NCI-H226 (cell line): Measurements from ENCODE around the gene CTNNA1.
"Not testable (repeated sequence)": the region's sequence is repeated elsewhere in the genome, so short reads cannot be mapped to it uniquely, and the experiment has no call there.

Experiments
- DNase-seq: peaks from one replicate; pipeline ENCODE4 v3.0.0-alpha.2; 2015

Gene CTNNA1

GRCh38 chr5:138820695-138821094, 67.5 kb downstream of the CTNNA1 start:
- no peak for DNase-seq

GRCh38 chr5:138824516-138824915, 71.3 kb downstream of the CTNNA1 start:
- peak; percentile 29 for DNase-seq

DNA sequence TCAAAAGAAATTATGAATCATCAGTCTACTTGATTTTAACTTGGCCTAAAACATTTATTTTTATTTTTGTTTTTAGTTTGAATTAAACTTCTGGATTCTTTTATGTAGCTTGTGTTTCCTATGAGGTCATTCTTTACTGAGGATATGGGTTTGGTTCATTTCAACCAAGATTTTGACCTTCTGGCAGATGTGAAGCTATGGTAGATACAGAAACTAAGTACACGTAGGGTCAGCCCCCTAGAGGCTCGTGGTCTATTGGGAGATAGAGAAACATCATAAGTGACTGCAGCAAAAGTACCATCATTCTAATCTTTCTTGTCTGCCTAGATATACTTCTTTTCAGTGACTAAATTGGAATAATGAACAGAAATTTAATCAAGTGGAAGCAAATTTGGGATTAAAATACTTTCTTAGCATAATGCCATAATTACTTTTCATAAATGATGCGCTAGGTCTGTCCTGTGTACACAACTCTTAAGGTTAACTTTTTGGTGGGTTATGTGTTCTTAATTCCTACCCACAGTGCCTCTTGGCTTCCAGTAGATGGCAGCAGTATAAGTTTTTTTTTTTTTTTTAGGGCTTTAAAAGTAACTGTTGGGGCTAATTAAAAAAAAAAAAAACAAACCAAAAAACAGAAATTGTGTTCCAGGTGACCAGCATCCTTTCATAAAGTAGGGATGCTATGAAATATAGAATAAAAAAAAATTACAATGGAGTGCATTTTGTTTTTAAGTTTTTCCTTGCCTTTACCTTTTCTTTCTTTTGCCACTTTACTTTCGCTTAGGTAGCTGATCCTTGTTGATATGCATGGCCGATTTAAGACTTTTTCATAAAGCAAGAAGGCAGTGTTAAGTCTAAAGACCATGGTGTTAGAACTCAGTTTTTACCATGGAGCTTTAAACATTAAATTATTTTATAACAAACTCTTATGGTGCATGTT, 72.0 kb downstream of the CTNNA1 start:
- peak; percentile 41 for DNase-seq

- DNase-seq, result no peak
Measured at GRCh38 chr5:138828556-138828955, 75.3 kb downstream of the CTNNA1 start.

- DNase-seq, result no peak
Measured at GRCh38 chr5:138829341-138829740, 76.1 kb downstream of the CTNNA1 start.

DNA sequence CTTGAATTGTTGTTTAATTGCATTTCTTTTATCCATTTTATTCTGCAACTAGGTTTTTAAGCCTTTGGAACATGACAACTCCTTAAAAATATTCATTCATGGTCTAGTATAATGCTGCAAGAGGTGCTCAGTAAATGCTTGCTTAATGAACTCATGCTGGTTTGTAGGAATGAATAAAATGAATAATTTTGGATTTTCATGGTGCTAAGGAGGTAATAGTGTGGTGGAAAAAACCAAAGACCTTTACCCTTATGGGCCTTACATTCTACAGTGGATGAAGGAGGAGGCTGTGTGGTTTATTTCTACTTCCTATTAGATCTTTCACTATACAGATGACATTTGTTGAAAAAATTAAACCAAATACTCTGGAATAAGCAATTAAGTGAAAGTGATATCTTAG, 78.5 kb downstream of the CTNNA1 start:
- no peak for DNase-seq

- DNase-seq, result no peak
Measured at GRCh38 chr5:138832218-138832617, 79.0 kb downstream of the CTNNA1 start.

DNA sequence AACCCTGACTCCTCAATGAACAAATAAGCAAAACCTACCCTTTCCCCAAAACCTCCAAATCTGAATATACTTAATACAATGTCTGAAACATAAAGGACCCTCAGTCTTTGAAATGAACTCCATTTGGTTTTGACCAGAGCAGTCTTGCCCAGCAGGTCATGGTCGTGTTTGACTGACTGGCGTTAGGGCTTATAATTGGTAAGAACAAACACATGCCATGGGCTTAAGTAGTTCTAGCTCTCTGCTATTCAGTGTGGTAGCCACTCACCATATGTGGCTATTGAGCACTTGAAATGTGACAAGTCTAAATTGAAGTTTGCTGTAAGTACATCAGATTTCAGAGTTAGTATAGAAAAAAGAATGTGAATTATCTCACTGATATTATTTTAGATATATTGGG, 79.9 kb downstream of the CTNNA1 start:
- DNase-seq, result no peak

DNA sequence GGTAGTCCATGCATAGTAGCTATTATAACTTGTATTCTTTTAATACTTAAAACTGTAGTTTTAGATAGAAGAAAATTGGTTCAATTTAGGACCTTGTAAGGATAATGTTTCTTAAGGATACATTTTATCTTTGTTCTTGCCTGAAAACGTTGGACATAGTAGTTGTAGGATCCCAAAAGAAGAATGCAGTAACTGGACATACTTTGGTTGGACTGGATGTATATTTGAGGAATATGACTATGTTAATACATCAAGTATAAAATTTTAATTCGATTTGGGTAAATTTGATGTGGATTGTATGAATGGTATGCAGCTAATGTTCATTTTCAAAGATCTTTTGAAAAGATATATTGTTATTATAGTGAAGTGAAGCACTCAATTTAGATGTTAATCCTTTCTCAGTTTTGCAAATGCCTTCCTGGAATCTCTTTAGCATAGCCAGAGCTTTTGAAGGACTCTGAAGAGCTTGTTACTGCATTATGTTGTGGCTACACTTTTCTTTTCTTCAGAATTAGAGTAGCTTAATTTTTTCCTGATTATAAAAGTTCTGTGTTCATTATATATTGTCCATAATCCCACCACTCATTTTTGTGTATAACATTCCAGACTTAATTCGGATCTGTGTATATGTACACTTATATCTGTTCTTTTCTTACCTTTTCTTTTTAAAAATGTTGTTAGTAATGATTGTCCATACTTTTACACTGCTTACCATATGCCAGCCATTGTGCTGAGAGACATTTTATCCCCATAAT, 80.7 kb downstream of the CTNNA1 start:
- DNase-seq, result no peak

DNA sequence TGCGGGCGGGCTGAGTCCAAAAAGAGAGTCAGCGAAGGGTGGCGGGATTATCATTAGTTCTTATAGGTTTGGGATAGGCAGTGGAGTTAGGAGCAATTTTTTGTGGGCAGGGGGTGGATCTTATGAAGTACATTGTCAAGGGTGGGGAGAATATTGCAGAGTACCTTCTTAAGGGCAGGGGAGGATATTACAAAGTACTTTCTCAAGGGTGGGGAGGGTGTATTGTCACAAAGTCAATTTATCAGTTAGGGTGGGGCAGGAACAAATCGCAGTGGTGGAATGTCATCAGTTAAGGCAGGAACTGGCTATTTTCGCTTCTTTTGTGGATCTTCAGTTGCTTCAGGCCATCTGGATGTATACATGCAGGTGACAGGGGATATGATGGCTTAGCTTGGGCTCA, 81.6 kb downstream of the CTNNA1 start:
- not testable (repeated sequence) for DNase-seq

GRCh38 chr5:138837160-138837559, 83.9 kb downstream of the CTNNA1 start:
- no peak for DNase-seq

DNA sequence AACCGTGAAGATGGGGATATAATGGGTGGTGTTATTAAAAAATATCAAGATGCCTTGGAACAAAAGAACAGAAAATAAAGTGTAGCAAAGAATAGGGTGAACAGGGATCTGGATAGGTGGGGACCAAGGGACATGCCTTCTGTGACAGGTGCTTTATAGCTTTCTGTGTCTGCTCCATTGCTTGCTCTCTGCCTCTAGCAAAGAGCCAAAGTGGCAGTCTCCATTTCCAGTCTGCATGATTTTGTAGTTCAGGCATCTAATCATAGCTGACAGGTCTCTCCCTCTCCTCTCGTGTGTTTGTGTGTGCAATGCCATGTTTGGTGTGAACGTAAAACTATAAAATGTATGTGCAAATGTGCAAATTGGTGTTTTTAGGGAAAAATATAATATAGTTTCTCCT, 86.9 kb downstream of the CTNNA1 start:
- no peak for DNase-seq

DNA sequence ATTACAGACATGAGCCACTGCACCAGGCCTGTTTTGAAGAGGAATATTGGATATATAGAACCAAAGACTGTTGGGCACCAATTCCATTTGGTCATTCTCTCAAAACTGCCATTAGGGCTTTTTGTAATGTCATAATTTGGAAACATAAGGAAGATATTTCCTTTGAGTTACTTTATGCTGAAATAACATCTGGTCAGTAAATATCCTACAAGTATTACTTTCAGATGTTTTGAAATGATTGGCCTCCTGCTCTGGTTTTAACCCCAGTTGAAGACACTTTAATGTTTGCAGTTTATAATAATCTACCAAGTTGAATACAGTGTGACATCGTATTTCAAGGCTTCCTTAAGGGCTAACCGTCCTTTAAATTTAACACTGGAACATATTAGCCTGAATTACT, 88.3 kb downstream of the CTNNA1 start:
- DNase-seq, result no peak

GRCh38 chr5:138843316-138844124, 90.3 kb downstream of the CTNNA1 start:
- no peak for DNase-seq

- no peak for DNase-seq
Measured at GRCh38 chr5:138844125-138844461, 90.9 kb downstream of the CTNNA1 start.

- DNase-seq, result peak; percentile 56
Measured at GRCh38 chr5:138844812-138845513, 91.7 kb downstream of the CTNNA1 start.

GRCh38 chr5:138849439-138849838, 96.2 kb downstream of the CTNNA1 start:
- peak; percentile 22 for DNase-seq

DNA sequence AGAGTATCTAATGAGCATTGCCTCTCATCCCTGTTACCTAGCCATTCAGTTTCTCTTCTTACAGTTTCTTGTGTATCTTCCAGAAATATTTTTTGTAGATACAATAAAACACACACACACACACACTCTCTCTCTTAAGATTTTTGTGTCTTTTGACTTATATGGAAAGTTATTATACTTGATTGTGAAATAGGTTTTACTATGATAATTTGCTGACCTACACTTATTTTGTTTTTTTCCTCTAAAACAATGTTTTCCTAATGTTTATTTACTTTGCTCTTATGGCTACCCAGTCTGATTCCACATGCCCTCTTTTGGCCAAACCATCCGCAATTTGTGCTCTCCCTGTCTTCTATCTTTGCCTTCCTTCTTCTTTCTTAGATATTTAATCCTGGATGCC, 96.7 kb downstream of the CTNNA1 start:
- DNase-seq, result no peak

DNA sequence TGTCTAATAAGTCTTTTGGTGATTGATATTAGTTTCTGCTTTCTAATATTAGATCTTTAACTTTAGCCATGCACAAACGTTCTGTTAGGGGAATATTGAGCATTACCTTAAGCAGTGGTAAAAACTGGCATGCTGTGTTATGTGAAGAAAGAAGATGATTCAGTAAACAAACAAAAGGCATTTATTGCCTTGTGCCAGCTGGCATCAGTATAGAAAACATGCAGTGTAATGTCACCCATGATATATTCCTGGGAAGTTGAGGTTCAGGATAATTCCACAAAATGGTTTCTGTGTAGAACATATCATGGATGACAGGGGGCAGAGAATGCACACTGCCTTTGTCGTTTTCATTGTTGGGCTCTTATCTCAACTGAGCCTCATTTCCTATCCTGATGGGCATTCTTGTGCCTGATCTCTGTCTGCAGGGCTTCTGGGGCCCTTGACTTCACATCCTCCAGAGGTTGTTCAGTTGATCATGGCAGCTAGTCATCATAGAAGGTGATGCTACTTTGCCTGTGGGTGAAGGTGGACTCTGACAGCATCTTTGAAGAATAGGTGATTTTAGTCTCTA, 97.7 kb downstream of the CTNNA1 start:
- DNase-seq, result no peak

DNA sequence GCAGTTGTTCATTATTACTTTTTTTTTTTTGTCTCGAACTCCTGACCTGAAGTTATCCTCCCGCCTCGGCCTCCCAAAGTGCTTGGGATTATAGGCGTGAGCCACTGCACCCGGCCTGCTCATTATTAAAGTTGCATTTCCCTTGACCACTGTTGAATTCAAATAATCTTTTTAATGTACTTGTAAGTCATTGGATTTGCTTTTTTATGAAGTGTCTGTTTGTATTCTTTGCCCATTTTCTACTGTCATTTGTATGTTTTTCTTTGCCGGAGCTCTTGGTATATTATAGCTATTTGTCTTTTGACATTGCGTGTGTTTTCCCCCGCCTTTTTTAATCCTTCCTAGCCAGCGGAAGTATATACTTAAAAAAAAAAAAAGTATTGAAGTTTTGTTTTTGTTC, 99.9 kb downstream of the CTNNA1 start:
- DNase-seq, result no peak

DNA sequence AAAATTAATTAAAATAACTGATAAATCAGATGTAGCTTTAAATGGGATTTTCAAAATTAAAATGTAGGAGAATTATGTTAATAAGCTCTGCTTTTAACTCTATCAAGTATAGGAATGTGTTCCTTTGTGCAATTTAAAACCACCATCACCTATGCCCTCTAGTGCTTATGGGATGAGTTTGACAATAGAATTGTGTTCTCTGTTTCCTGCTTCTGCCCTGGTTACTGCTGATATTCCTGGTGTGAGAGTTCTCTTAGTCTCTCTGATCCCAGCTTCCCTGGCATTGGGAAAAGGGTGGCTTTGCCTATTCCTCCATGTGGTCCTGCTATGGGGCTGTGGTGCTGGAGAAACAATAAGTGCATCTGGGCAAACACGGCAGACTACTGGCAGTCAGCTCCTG, 113.8 kb downstream of the CTNNA1 start:
- no peak for DNase-seq

- no peak for DNase-seq
Measured at GRCh38 chr5:138869038-138869437, 115.8 kb downstream of the CTNNA1 start.
